Measurements from ENCODE around the gene MMP24OS. TPM values are rescaled to one million over a fixed set of nuclear protein-coding genes. Genes with fewer than 3 reads are reported as not detected.

Gene MMP24OS
- polyA plus RNA-seq, 3 donors, result 9.5 to 43.9 (median 9.6) TPM

DNA sequence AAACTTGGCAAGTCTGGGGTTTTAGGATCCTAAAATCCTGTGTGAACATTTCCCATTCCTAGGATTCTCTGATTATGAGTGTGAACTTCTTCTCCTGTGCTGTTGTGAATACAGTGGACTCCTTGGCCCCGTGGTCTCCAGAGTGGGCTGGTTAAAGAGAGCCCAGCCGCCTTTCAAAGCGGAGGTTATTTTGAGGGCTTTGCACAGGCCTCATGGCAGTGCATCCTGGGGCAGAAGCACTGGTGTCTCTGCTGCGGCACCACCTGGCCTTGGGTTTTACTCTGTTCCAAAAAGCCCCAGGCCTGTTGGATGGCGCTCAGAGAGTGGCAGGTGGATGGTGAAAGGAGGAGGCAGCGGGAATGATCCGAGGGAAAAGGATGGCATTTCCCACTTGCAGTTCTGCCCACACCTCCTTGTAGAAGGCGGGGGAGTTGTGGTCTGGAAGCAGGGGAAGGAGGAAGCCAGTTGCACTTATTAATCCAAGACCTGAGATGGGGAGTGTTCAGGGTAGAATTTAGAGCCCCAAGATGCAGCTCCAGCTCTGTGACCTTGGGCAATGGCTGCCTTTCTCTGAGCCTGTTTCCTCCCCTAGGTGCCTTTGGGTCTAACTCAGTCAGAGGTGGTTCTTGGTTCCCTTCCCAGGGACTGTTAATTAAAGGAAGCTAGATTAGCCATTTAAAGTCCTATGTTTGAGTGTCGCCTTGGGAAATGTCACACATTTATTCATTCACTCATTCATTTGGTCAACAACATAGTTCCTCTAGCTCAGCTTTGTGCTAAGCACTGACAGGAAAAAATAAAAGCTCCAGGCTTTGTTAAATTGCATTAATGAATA lies 29.1 kb downstream of the MMP24OS start:
- no peak for DNase-seq
- Histone ChIP-seq H3K4me1 (ENCODE audit: control insufficient read depth in 1 of 2, insufficient read depth in 2 of 2, low read length in 2 of 2) (no peaks in the 10 kb centered on the region), H3K79me2 (ENCODE audit: insufficient read depth, low read length) (no peaks in the 10 kb centered on the region), H3K9ac (ENCODE audit: insufficient read depth, low read length, poor library complexity, severe bottlenecking) (no peak overlapping the region), H3K27ac (ENCODE audit: low read depth in 1 of 2, low read length in 2 of 2) (no peak overlapping the region), H2AFZ (ENCODE audit: insufficient read depth, low read depth, low read length, poor library complexity, severe bottlenecking) (no peak overlapping the region), H3K9me3 (replicated peaks in 1 of 2; ENCODE audit: control insufficient read depth in 1 of 2, insufficient read depth in 1 of 2, low read length in 2 of 2) (no peaks in the 10 kb centered on the region), H4K20me1 (ENCODE audit: insufficient read depth, low read length) (no peaks in the 10 kb centered on the region), H3K27me3 (ENCODE audit: control insufficient read depth in 2 of 2, insufficient read depth in 2 of 2, low read length in 2 of 2) (no peaks in the 10 kb centered on the region), H3K36me3 (replicated peaks in 1 of 2; ENCODE audit: control insufficient read depth in 1 of 2, insufficient read depth in 2 of 2, low read length in 2 of 2) (no peaks in the 10 kb centered on the region), H3K4me2 (replicated peaks; ENCODE audit: extremely low read depth, low read length, poor library complexity, severe bottlenecking) (no peak overlapping the region), H3K4me3 (replicated peaks in 1 of 3; ENCODE audit: low read depth in 2 of 3, low read length in 3 of 3) (no peak overlapping the region)
- TF ChIP-seq, protein P1, sequence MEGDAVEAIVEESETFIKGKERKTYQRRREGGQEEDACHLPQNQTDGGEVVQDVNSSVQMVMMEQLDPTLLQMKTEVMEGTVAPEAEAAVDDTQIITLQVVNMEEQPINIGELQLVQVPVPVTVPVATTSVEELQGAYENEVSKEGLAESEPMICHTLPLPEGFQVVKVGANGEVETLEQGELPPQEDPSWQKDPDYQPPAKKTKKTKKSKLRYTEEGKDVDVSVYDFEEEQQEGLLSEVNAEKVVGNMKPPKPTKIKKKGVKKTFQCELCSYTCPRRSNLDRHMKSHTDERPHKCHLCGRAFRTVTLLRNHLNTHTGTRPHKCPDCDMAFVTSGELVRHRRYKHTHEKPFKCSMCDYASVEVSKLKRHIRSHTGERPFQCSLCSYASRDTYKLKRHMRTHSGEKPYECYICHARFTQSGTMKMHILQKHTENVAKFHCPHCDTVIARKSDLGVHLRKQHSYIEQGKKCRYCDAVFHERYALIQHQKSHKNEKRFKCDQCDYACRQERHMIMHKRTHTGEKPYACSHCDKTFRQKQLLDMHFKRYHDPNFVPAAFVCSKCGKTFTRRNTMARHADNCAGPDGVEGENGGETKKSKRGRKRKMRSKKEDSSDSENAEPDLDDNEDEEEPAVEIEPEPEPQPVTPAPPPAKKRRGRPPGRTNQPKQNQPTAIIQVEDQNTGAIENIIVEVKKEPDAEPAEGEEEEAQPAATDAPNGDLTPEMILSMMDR (IDR thresholded peaks at IDR 0.05), result no peak
- Mint-ChIP-seq H3K4me3 (no peak overlapping the region), H3K27me3 (ENCODE audit: low read depth in 3 of 3) (no peaks in the 10 kb centered on the region), H3K4me1 (peaks cover 14% of the 10 kb centered on the region), H3K9me3 (no peaks in the 10 kb centered on the region), H3K27ac (no peak overlapping the region), H3K36me3 (peaks cover 0 to 4% of the 10 kb centered on the region in 2 donors)
- intact Hi-C loops (cut with micrococcal nuclease), result no loop called here
- WGBS (ENCODE audit: insufficient coverage), result 83% methylated on average over 7 of the region's 9 CpGs

DNA sequence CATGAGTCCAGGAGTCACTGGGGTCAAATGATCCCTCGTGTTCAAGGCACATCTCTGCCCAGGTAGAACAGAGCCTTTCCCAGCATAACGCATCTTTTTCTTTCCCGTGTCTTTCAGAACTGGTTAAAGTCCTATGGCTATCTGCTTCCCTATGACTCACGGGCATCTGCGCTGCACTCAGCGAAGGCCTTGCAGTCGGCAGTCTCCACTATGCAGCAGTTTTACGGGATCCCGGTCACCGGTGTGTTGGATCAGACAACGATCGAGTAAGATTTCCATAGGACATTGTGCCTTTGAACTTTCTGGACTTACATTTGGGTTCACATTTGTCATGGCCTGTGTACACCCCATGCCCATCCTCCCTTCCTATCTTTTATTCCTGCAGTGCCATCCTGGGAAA lies 31.2 kb downstream of the MMP24OS start:
- TF ChIP-seq, protein P1 (IDR thresholded peaks at IDR 0.05), result no peak
- no peaks in the 10 kb centered on the region for H3K79me2 ChIP-seq (ENCODE audit: insufficient read depth, low read length)
- H3K9me3 ChIP-seq (replicated peaks in 1 of 2; ENCODE audit: control insufficient read depth in 1 of 2, insufficient read depth in 1 of 2, low read length in 2 of 2), result no peaks in the 10 kb centered on the region
- no peaks in the 10 kb centered on the region for H4K20me1 ChIP-seq (ENCODE audit: insufficient read depth, low read length)
- no peaks in the 10 kb centered on the region for H3K27me3 Mint-ChIP-seq (ENCODE audit: low read depth in 3 of 3)
- no peak overlapping the region for H3K4me3 Mint-ChIP-seq
- H3K9ac ChIP-seq (ENCODE audit: insufficient read depth, low read length, poor library complexity, severe bottlenecking), result no peak overlapping the region
- H2AFZ ChIP-seq (ENCODE audit: insufficient read depth, low read depth, low read length, poor library complexity, severe bottlenecking), result no peak overlapping the region
- no peaks in the 10 kb centered on the region for H3K9me3 Mint-ChIP-seq
- no peak overlapping the region for H3K27ac Mint-ChIP-seq
- no peak overlapping the region for H3K27ac ChIP-seq (ENCODE audit: low read depth in 1 of 2, low read length in 2 of 2)
- intact Hi-C loops (cut with micrococcal nuclease), result no loop called here
- H3K36me3 Mint-ChIP-seq, result peaks cover 0 to 4% of the 10 kb centered on the region in 2 donors
- no peaks in the 10 kb centered on the region for H3K4me1 ChIP-seq (ENCODE audit: control insufficient read depth in 1 of 2, insufficient read depth in 2 of 2, low read length in 2 of 2)
- DNase-seq, result no peak
- H3K4me1 Mint-ChIP-seq, result peaks cover 11% of the 10 kb centered on the region
- 98% methylated on average over 11 of the region's 12 CpGs for WGBS (ENCODE audit: insufficient coverage)
- H3K36me3 ChIP-seq (replicated peaks in 1 of 2; ENCODE audit: control insufficient read depth in 1 of 2, insufficient read depth in 2 of 2, low read length in 2 of 2), result no peaks in the 10 kb centered on the region
- H3K27me3 ChIP-seq (ENCODE audit: control insufficient read depth in 2 of 2, insufficient read depth in 2 of 2, low read length in 2 of 2), result no peaks in the 10 kb centered on the region
- no peak overlapping the region for H3K4me3 ChIP-seq (replicated peaks in 1 of 3; ENCODE audit: low read depth in 2 of 3, low read length in 3 of 3)
- no peak overlapping the region for H3K4me2 ChIP-seq (replicated peaks; ENCODE audit: extremely low read depth, low read length, poor library complexity, severe bottlenecking)
